Stimulated activated CD4-positive, alpha-beta T cell treated with anti-CD3 and anti-CD28 coated beads, Interleukin-4, amount 100 ng/mL, for 24 hours (primary cell): ENCODE measurements around the gene EIF4A2.
"Not testable (repeated sequence)": the region's sequence is repeated elsewhere in the genome, so short reads cannot be mapped to it uniquely, and the experiment has no call there.

Source experiments
- DNase-seq: peaks from one replicate; pipeline ENCODE4 v3.0.0-alpha.2; 2020

Gene EIF4A2

DNA sequence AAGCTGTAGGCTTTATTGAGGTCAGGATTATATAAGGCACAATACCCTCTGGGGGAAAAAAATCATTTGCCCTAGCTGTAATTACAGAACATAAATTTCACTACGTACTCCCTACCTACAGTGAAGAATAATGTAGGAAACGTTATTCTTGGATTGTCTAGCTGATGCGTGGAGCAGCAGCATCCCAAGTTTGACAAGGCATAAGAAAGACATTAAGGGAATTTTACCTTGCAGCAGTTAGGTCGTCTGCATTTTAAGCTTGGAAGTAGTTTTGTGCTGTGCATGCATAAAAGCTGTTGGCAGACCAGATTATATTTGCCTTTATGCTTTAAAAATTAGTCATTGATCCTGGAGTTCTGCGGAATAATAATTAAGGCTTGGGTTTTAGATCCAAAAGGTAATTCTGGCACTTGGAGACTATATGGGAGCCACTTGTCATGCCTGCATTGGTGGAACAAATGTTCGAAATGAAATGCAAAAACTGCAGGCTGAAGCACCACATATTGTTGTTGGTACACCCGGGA, 2.2 kb downstream of the EIF4A2 start:
- DNase-seq: no peak

DNA sequence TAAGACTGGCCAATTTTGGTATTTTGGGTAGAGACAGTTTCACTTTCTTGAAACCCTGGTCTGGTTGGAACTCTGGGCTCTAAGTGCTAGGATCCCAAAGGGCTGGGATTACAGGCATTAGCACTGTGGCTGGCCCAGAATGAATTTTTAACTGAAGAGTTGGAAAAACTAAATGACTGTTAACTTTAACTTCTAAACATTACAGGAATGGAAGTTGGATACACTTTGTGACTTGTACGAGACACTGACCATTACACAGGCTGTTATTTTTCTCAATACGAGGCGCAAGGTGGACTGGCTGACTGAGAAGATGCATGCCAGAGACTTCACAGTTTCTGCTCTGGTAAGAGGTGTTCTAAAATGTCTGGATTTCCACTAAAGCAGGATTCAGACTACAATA, 3.5 kb downstream of the EIF4A2 start:
- no peak for DNase-seq

DNA sequence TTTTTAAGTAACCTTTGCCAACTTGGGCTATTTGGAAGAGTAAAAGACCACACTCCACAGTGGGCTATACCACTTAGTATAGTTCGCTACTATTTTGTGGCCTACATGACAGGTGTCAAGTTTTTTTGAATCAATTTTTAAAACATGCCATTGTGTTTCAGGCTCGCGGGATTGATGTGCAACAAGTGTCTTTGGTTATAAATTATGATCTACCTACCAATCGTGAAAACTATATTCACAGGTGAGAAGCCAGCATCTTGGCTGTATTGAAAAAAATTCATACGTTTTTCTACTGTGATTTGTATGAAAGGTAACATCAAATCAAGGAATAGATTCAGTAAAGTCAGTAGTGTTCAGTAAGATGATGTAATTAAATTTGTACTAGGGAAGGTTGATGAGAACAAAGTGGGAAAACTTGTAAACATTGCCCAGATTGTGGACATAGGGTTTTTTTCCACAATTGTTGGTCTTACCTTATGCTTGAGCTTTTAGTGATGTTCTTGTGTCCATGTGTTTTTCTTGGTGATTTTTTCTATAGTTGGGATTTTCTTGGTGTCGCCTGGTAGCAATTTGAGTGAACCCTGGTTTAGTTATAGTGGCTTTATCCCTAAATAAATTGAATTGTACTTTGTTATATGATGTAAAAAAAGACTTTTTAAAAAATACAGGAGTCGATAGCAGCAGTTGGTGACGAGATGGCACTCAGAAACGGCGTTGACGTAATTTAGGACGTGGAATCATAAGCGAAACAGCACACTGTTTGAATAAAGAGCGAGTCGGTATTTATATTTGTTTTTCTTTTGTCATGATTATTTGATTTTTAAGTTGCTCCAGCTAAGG, 4.5 kb downstream of the EIF4A2 start:
- DNase-seq: no peak

DNA sequence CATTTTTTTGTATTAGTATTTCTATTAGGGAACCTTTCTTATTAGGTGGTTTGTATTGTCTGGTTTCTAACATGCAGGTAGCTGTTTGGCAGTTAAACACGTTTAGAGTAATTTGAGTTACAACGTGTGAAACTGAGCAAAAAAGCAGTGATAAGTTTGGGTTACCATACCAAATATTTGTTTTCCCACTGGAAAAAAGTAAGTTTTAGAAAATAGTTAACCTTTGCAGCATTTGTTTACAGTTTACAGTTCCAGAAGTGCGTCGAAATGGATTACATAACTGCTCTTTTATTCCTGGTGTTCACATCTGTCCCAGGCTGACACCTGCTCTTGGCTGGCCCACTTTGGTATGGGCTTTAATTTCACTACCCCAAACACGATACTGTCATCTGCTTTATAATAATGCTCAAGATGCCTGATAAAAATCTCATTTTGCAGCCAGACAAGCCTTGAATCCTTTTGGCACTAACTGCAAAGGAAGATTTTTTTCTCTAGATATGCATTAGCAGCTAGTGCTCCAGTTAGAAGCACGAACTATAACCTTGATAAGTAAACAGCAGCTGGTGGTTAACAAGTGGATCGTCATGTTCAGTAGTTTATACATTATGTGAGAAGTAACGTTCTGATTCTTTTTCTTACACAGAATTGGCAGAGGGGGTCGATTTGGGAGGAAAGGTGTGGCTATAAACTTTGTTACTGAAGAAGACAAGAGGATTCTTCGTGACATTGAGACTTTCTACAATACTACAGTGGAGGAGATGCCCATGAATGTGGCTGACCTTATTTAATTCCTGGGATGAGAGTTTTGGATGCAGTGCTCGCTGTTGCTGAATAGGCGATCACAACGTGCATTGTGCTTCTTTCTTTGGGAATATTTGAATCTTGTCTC, 5.3 kb downstream of the EIF4A2 start:
- no peak for DNase-seq

DNA sequence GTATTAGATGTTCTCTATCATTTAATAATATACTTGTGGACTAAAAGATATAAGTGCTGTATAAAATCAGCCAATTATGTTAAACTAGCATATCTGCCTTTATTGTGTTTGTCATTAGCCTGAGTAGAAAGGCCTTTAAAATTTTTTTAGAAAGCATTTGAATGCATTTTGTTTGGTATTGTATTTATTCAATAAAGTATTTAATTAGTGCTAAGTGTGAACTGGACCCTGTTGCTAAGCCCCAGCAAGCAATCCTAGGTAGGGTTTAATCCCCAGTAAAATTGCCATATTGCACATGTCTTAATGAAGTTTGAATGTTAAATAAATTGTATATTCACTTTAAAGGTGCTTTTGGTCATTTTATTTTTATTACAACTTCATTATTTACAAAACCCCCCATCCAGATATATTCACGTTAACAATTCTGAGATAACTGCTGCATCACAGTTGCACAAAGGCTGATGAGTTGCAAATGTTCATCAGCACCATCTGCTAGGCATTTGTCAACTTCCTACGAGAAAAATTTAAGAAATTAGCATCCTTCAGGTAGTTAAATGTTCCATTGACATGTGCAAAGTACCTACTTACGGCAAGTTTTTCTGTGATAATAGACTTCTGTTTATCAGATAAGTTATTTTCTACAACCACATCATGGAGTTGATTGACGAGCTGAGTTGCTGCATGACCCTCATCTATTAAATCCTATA, 6.3 kb downstream of the EIF4A2 start:
- no peak for DNase-seq

DNA sequence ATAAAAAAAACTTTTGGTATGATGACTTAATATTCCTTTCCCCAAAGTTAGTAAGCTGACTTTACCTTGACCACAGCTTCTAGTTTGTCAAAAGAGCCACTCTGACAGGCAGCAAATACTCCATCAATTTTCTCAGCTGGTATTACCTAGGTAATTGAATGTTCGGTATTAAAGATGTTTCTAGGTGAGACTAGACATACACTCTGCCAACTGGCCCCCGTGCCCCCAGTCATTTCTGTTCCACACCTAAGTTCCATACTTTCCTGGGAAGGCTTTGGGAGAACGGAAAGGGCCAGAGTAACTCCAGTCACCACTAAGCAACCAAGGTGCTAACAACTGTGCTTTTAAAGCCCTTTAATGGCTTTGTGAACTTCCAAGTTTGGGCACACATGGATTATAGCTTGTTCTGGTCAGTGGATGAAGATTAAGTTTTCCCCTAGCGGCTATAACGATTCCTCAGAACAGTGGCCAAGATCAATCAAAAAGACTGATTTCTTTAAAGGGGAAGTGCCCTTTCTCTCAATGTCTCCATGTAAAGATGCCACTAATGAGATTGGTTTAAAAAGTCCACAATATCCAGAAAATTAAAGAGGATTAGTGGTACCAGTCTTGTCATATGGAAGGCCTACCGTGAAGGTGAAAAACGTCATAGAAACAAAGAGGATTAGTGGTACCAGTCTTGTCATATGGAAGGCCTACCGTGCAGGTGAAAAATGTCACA, 7.0 kb downstream of the EIF4A2 start:
- DNase-seq: peak; percentile 24

DNA sequence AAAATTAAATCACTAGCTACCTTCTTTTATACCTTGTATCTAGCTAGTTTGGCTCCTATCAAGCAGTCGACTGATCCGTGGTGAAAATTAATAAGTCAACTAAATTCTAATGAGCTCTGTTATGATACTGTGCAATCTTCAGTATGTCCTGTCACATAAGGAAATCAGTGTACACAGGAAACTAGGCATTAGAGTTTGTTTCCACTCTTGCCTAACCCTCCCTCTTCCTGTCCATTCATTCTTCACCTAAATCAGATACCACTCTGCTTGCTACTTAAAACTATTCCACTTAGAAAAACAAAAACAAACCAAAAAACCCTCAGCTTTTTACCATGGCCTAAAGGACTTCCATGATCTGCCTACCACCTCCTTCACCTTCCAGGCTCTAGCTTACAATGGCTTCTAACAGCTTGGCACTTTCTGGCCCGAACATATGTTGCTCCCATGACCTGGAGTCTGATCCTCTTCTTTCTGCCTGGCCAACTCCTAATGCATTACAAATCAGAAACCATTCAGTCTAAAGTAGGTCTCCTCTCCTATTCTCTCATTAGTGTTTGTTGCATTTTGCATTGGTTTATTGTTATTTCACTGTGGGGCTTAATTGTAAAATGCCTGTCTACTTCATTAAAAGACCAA, 15.0 kb downstream of the EIF4A2 start:
- DNase-seq: no peak

DNA sequence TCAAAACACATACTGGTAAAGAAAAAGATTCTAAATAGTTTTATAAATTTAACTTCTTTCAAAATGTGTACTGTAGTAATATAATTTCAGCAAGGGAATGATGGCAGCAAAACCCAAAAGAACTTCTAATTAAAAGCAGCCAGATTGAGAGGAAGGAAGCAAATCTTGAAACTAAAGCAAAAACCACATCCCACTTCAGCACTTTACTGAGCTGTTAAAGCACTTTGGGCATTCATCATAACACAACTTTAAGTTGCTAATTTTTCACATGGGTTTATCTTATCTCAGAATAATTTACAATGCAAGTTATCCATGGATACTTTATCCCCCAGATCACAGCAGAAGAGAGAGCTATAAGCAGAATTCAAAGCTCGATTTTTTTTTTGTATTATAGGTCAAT, 16.9 kb downstream of the EIF4A2 start:
- no peak for DNase-seq

DNA sequence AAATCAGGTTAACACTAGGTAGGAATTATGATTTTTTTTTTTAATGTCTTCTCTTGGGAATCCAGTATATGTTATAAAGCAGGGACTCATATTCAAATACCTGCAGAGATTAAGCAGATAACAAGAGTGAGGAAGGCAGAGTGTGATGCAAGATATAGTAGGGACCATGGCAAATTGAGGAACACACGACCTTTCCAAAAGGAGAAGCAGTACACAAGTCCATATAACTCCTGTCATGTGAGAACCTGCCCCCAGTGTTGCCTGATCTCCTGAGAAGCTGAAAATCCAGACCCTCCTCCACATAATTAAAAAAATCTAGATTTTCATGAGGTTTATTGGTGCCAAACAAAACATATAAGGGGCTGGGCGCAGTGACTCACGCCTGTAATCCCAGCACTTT, 19.3 kb downstream of the EIF4A2 start:
- no peak for DNase-seq

DNA sequence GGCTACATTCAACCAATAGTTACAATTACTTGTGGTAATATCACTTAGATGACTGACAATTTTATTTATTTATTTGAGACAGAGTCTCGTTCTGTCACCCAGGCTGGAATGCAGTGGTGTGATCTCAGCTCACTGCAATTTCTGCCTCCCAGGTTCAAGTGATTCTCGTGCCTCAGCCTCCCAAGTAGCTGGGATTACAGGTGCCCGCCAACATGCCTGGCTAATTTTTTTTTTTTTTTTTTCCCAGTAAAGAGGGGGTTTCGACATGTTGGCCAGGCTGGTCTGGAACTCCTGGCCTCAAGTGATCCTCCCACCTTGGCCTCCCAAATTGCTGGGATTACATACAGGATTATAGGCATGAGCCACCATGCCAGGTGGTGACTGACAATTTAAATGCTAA, 20.1 kb downstream of the EIF4A2 start:
- DNase-seq: not testable (repeated sequence)

DNA sequence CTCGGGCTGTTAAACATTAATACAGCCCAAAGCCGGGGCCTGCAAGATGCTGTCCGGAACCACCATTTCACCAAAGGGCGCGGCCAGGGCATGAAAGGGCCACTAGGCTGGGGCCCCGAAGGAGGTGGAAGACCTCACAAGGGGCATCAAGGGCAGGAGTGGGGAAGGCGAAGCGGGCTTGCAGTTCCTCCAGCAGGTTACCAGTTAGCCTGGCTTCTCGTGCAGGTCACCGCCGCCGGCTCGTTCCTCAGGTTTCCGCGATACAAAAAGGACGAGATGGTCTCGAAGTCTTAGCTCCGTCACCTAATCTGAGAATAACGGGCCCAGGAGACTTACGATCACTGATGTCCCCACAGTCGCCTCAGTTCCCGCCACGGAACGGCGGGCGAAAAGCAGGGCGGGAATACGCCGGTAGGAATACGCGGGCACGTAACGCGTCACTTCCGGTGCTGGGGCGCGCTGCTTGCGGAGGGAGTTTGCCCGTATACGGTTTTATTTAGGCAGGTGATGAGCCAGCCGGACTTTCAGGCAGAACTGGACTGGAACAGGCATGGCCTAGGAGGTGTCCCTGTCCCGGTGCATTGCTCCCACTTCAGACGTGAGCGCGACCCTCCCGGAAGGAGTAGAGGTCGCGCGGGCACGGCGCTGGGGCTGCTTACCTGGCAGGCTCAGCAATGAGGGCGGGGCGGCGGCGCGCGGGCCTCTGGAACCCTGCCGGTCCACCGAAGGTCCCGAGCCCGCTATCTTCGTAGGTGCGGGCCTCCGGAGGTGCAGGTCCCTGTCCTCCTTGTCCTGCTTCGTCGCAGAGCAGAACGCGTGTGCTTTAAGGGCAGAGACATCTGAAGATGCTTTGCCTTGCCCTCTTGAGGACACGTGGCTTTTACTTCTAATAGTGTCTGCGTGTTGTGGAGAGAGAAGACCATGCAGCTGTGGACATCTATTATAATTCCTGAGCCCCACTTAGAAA, 23.0 kb downstream of the EIF4A2 start, which contains the start of gene RFC4:
TSS of gene RFC4 (minus strand) at position 394 of the 967 bp plus-strand sequence. CDS start 1,769 bp downstream, outside the sequence.
- peak; percentile 89 for DNase-seq

DNA sequence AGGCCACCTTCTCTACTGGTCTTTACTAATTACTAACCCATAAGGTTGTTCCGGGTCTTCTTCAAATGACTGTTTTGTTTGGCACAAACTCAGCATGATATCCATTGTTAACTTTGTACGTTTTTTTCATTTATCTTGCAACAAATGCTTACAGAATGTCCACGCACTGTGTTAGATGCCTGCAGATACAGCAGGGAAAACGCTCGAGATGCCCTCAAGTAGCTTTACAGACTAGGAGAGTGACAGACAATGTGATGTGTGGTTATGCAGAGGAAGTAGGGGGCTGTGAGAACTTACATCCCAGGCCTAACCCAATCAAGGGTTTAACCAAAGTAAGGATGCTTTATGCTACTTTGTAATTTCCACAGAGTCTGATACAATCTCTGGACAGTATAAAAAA, 23.9 kb downstream of the EIF4A2 start:
- no peak for DNase-seq

DNA sequence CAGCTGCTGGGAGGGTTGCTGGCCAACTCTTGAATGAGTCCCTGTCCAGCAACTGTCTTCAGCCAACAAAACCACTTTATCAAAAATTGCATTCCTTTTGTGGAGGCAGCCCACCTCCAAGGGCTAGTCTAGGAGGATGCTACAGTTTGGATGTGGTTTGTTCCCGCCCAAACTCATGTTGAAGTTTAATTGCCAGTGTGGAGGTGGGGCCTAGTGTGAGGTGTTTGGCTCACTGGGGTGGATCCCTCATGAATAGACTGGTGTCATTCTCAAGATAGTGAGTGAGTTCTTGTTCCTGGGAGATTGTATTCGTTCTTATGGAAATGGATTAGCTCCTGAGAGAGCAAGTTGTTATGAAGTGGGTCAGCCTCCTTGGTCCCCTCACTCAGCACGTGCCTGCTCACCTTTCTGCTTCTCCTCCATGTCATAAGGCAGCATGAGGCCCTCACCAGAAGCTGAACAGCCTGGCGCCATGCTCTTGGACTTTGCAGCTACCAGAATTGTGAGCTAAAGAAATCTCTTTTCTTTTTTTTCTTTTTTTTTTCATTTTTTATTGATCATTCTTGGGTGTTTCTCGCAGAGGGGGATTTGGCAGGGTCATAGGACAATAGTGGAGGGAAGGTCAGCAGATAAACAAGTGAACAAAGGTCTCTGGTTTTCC, 27.1 kb downstream of the EIF4A2 start:
- no peak for DNase-seq

DNA sequence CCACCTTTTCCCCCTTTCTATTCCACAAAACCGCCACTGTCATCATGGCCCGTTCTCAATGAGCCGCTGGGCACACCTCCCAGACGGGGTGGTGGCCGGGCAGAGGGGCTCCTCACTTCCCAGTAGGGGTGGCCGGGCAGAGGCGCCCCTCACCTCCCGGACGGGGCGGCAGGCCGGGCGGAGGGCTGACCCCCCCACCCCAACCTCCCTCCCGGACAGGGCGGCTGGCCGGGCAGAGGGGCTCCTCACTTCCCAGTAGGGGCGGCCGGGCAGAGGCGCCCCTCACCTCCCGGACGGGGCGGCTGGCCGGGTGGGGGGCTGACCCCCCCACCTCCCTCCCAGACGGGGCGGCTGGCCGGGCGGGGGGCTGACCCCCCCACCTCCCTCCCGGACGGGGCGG, 27.9 kb downstream of the EIF4A2 start:
- not testable (repeated sequence) for DNase-seq

DNA sequence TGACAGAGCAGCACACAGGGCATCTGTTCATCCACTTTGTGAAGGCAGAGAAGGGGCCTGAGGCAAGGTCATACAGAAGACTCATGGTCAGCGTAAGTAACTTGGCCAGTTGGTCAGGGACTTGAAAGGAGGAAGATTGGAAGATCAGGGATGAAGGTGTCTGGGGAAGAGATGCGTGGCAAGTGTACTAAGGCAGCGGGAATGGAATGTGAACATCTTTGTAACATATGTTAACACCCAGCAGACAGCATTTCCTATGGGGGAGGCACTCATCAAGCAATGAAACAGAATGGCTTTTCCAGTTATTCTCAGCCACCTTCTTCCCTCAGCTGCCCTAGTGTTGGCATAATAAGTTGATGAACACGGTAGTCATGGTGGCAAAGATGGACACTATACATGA, 30.7 kb downstream of the EIF4A2 start:
- no peak for DNase-seq

DNA sequence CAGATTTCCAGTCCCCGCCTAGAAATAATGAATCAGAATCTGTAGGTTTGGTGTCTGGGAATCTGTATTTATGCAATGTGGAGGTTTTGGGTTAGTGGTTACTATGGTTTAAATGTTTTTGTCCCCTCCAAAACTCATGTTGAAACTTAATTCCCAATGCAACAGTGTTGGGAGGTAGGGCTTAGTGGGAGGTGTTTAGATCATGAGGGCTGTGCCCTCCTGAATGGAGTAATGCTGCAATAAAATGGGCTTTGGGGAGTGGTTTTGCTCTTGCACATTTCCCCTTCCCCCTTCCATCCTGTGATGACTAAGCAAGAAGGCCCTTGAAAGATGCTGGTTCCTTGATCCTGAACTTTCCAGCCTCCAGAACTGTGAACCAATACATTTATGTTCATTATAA, 32.1 kb downstream of the EIF4A2 start:
- no peak for DNase-seq

DNA sequence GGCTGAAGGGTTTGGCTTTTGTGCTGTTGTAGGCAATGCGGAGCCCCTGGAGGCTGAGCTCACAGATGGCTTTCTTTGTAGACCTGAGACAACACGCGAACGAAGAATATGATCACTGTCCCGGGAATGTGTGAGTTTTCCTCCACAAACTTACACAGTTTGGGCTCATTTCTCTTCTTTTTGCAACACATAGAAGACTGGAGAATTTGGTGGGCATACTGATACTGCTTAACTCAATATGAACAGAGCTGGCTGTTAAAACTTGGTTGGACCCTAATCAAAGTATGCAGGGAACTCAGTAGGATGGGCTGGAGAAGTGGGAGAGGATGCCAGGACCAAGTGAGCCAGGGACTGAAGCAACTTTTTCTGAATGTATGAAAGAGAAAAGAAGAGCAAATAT, 35.1 kb downstream of the EIF4A2 start:
- DNase-seq: no peak

DNA sequence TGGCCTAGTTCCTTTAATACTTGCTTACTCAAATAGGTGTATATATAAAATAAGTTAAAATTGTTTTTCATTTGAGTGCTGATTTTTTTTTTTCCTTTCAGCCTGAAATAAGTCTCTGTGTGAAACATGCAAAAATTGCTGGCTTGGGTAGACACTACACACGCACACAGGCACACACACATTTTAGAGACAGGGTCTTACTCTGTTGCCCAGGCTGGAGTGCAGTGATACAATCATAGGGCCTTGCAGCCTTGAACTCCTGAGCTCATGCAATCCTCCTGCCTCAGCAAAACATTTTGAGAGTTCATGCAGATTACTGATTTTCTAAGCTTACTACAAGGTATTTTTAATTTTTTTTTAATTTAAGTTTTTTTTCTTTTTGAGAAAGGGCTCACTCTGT, 35.6 kb downstream of the EIF4A2 start:
- DNase-seq: no peak

DNA sequence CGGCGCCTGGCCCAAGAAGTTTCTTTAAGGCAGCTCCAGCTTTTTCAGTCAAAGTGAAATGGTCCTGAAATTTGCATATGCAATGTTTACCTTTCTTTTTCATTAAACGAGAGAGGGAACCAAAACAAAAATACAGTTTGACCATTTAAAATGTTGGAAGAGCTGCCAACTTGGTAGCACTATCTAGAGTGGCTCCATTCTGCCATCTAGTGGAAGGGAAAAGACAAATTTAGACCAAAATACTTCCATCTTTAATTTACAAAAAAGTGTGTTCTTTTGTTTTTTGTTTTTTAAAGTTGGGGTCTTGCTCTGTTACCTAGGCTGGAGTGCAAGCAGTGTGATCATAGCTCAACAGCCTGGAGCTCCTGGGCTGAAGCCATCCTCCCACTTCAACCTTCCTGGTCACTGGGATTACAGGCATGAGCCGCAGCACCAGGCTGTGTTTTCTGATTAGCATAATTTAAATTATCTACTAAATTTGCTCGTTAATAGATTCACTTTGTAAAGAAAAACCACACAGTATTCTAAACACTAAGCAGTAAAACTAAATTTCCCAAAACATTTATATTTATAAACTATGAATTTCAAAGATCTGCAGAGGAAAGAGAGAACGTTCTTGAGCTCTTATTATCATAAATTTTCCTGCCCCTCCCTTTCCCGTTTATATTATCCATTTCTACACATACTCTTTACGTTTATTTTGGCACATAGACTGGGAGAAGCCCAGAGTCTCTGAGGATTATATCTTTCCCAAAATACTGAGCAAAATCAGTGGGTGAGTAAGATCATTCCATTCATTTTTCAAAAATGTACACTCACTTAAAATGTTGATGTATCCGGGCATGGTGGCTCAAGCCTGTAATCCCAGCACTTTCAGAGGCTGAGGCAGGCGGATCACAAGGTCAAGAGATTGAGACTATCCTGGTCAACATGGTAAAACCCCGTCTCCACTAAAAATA, 38.3 kb downstream of the EIF4A2 start:
- peak; percentile 25 for DNase-seq
